ENCODE measurements around the gene ILDR2. TPM values are rescaled to one million over a fixed set of nuclear protein-coding genes. Genes with fewer than 3 reads are reported as not detected.

Gene ILDR2, protein sequence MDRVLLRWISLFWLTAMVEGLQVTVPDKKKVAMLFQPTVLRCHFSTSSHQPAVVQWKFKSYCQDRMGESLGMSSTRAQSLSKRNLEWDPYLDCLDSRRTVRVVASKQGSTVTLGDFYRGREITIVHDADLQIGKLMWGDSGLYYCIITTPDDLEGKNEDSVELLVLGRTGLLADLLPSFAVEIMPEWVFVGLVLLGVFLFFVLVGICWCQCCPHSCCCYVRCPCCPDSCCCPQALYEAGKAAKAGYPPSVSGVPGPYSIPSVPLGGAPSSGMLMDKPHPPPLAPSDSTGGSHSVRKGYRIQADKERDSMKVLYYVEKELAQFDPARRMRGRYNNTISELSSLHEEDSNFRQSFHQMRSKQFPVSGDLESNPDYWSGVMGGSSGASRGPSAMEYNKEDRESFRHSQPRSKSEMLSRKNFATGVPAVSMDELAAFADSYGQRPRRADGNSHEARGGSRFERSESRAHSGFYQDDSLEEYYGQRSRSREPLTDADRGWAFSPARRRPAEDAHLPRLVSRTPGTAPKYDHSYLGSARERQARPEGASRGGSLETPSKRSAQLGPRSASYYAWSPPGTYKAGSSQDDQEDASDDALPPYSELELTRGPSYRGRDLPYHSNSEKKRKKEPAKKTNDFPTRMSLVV
- polyA plus RNA-seq (2013, experiment 1 of 2; ENCODE audit: insufficient read length) = 0.04 TPM
- 0.01 TPM for polyA plus RNA-seq (2013, experiment 2 of 2; ENCODE audit: insufficient read length)

DNA sequence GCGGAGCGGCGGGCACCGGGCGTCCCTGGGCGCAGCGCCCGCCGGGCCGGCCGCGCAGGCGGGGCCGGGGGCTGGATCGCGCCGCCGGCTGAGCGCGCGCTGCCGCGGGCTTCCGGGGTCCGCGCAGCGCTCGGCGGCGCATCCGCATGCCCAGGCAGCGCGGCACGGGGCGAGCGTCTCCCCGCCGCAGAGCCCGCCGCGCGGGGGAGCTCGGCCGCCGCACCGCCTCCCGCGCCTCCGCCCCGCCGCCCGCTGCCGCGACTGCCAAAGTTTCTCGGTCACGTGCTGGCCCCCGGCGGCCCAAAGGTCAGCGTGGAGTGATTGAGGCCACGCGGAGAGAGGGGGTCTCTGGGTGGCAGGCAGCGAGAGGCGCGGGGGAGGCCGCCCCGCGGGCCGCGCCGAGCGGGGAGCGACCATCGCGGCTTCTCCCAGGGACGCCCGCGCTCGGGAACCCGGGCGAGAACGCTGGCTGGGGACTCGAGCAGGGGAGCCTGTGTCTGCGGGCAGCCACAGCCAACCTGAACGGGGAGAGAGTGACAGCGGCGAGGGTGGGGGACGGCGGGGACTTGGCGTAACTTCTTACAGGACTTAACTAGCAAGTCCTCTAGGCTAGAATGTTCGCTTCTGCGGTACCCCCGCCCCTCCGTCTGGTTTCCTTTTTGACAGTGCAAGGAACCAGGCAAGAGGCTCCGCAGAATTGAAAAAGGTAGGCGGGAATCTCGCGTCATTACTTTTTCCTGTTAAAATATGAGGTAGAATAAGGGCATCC, at the start of gene ILDR2:
Gene ILDR2 (minus strand): TSS at position 180 of the 769 bp plus-strand sequence. CDS start 272 bp downstream, outside the sequence.
- peak; percentile 12 for DNase-seq

DNA sequence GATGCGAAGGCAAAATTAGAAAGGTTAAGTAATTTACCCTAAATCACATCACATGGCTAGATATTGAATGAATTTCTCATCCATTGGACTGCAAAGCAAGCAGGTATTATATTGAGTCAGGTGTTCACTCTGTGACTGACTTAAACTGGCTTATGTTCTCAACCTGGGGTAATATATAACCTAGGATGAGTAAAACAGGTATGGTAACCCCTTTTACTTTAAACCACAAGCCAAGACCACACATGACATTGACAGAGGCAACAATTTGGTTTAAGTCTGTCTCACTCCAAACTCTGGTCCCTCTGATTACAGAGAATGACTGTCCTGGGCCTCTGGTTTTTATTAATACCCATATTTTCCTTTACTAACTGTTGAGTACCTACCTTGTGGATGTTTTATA, 47.0 kb upstream of the ILDR2 start:
- DNase-seq = no peak

DNA sequence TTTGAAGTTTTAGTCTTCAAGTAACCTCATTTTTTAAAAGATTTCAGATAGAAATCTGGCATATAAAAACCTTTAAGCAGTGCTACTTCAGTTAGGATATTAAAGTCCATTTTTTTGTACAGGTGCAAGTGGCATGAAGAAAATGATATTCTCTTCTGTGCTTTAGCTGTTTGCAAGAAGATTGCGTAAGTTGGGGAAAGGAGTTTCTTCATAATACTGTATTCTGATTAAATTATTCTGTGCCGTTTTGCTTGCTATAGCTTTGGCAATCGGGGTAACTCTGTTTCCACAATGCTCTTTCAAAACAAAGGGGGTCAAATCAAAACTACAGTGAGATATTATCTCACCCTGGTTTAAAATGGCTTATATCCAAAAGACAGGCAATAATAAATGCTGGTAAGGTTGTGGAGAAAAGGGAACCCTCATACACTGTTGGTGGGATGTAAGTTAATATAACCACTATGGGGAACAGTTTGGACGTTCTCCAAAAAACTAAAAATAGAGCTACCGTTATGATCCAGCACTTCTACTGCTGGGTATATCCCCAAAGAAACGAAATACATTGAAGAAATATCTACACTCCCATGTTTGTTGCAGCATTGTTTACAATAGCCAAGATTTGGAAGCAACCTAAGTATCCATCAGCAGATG, 40.9 kb upstream of the ILDR2 start:
- no peak for DNase-seq

DNA sequence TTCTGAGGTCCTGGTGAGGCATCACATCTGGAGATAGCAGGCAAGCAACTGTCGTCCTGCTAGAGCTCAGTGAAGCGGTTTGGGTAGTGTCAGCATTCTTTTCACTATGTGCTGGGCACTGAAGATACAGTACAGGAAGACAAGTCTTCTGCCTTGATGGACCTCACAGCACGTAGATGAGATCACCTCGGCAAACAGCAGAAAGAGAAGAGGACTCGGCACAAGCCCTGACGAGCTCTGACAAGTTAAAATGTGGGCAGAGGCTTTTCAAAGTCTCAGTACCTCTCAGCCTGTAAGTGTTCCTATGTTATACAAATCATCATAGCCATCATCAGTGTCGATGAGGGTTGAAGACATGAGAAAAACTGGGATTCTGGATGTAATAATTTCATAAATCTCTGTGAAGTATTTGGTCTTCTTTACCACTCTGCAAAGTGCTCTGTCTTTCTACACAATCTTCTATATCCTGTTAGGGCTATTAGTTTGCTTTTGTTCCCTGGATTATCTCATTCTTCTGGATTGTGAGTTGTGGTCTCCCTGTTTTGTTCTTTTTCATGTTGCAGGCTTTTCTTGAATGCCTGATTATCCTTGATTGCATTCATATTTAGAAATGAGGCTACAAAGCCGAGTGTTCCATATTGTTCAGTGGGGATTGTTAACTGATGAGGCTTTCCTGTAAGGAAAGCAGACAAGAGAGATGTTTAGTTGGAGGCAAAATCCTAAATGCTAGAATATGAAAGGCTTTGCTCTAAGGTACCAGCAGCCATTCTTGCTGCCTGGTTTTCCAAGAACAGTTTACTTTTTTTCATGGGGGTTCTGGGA, 38.0 kb upstream of the ILDR2 start:
- DNase-seq = no peak

DNA sequence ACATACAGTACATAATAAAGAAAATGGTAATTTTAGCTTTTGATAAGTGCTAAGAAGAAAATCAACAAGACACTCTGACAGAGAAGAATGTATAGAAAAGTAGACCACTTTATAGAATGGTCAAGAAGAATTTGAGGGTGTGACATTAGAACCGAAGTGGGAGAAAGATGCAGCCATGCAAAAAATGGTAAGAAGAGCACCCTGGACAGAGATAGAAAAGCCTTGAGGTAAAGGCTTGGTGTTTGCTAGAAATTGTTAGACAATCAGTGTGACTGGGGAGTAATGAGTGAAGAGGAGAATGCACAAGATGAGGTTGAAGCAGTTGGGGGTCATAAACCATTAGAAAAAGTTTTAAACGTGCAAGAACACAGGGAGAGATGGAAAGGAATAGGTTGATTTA, 37.2 kb upstream of the ILDR2 start:
- no peak for DNase-seq

DNA sequence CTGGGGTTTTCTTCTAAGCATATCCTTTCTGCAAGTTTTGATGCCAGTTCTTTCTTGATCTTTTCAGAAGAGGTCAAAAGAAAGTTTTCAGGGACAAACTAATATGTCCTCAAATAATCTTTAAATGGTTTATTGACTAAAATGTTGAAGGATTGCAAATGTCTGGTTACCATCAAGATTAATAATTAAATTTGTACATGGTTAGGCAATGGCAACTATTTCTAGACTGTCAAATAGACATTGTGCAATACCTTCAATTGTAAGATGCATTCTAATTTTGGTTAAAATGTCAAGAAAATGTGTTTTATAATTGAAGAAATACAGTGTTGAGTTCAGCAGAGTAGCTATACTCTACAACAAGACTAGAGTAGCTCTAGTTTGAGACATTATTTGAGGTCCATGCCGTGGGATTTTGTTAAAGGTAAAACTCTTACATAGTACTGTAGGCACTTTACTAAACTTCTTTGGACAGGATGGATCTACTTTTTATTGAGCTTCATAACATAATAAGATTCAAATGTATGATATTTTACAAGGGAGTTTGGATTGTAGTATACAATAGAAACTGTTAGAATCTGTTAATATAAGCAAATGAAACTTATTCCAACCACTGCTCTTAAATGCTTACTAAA, 36.3 kb upstream of the ILDR2 start:
- DNase-seq = no peak

DNA sequence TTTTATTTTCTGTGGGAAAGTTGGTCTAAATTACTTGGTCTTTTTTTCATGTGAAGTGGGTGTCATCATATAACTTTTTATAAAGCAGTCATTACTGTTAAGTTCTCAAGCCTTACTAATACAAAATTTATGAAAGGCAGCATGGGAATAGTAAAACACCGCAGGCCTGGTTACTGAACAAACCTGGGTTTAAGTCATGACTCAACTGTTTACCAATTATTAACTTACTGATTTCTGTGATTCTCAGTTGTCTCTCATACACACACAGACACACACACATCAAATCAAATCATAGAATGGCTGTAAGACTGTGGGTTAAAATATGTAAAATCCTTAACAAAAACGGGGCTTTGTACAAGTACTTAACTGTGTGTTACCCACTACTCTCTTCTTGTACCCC, 28.4 kb upstream of the ILDR2 start:
- DNase-seq = no peak

DNA sequence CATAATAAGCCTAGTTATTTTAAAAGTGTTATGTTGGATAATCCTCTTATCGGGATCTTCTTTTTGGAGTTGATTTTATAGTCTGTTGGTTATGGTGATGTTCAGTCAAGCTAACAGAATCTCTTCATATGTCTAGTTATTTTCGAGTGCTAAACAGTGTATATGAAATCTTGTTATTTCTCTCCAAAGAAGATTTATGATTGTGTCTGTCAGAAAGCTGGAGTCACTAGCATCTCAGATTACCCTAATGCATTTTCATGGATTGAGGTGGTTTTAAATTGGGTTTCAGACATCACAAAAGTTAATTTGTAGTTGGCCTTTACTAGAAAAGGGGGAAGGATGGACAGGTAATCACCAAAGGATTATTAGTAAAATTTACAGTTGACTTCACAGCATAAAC, 27.0 kb upstream of the ILDR2 start:
- no peak for DNase-seq

DNA sequence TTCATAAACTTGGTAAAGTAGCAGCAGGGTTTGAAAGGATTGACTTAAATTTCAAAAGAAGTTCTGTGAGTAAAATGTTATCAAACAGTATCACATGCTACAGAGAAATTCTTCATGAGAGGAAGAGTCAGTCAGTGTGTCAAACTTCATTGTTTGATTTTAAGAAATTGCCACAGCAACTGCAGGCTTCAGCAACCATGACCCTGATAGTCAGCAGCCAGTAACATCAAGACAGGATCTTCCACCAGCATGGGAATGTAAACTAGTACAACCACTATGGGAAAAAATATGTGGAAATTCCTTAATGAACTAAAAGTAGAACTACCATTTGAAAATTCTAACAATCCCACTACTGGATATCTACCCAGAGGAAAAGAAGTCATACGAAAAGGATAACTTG, 25.2 kb upstream of the ILDR2 start:
- no peak for DNase-seq

DNA sequence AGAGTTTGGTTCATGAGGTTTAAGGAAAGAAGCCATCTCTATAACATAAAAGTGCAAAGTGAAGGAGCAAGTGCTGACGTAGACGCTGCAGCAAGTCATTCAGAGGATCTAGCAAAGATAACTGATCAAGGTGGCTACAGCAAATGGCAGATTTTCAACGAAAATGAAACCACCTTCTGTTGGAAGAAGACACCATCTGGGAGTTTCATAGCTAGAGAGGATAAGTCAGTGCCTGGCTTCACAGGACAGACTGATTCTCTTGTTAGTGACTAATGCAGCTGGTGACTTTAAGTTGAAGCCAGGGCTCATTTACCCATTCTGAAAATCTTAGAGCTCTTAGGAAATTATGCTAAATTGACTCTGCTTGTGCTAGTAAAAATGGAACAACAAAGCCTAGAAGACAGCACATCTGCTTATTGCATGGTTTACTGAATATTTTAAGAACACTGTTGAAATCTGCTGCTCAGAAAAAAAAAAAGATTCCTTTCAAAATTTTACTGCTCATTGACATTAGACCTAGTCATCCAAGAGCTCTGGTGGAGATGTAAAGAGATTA, 24.2 kb upstream of the ILDR2 start:
- DNase-seq = no peak

DNA sequence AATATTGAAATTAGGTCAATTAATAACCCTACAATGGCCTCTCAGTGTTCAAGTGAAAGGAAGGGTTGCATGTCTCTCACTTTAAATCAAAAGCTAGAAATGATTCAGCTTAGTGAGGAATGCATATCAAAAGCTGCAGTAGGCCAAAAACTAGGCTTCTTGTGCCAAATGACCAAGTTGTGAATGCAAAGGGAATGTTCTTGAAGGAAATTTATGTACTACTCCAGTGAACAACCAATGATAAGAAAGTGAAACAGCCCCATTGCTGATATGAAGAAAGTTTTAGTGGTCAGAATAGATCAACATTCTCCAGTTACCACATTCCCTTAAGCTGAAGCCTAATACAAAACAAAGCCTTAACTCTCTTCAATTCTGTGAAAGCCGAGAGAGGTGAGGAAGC, 23.7 kb upstream of the ILDR2 start:
- DNase-seq = no peak

DNA sequence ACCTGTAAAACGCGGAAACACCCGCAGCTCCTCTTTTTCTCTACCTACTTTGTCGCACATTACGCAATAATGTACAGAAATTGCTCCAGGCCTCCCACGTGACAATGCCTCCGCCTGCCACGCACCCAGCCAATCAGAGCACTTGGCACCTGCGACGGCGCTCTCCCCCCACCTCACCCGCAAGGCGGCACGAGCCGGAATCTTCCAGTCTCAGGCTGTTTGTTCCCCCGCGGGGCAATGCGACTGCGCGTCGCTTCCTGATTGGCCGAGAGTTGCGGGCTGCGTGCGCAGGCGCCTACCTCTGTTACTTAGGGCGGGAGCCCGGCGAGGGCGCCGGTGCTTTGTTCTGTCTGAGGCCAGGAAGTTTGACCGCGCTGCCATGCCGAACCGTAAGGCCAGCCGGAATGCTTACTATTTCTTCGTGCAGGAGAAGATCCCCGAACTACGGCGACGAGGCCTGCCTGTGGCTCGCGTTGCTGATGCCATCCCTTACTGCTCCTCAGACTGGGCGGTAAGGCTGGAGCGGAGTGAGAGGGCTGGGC, 13.7 kb upstream of the ILDR2 start, which contains the start of gene MAEL:
Gene MAEL (plus strand): TSS at position 307 of the 542 bp plus-strand sequence. CDS start 73 bp downstream, at position 380.
- no peak for DNase-seq

DNA sequence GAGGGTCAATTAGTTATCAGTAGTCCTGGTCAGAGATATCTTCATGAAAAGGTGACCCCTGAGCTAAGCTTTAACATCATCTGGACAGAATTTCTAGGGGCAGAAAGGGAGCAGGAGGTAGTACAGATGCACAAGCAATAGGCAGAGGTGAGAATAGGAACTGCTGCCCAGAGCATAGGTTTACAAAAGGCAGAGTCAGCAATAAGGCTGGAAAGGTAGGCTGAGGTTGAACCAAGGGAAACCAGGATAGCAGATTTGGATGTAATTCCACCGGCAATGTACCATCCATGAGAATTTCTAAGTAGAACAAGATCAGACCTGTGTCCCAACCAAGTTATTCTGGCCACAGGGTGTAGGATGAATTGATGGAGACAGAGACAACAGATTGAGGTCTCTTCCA, 6.2 kb upstream of the ILDR2 start:
- DNase-seq = no peak

DNA sequence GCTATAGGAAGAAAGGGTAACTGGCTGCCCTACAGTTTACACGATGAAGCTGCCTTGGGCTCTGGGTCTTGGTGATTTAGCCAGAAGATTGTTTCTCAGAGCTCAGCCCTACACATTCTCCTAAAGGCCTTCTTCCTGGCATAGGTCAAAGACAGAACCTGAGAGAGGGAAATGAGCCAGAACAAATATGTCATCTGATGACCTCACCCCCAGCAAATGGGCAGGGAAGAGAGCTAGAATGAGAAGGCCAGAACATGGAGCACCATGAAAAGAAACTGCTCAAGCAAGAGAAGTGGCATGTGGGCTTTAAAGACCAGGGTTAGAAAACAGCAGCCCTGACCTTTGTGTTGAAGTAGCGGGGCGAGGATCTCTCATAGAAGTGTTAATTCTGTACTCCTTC, 5.5 kb upstream of the ILDR2 start:
- no peak for DNase-seq

DNA sequence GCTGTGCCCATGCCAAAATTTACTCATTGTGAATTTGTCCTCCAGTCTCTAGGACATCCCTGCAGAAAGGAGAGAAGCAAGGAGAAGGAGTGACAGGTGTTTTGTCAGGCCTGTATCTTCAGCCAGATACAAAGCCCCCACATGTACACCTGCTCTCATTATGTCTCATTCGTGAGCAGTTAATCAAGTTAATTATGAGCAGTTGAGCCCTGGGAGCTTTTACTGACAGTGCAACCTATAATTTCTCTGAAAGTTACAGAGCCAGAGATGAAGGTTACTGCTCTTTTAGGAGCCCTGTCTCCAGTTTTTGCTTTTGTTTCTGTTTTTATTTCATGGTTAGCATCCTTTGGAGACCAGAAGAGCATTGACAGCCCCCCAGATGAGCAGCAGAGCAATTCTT, 5.0 kb upstream of the ILDR2 start:
- no peak for DNase-seq

DNA sequence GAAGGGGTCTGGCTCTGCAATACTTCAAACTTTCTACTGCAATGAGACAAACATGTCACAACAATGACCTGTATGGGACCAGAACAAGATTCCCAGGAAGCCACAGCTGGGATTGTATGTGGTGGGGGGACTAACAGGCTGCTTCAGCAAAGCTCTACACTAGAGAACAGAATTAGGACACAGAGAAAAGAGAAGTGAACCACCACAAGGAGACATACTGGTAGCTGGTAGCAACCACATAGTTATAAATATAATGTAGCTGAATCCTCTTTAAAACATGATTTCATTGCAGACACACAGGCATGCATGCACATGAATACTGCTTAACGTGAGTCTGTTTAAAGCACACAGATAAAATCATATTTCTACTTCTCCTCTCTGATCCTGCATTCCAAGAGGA, 3.5 kb upstream of the ILDR2 start:
- DNase-seq = no peak

DNA sequence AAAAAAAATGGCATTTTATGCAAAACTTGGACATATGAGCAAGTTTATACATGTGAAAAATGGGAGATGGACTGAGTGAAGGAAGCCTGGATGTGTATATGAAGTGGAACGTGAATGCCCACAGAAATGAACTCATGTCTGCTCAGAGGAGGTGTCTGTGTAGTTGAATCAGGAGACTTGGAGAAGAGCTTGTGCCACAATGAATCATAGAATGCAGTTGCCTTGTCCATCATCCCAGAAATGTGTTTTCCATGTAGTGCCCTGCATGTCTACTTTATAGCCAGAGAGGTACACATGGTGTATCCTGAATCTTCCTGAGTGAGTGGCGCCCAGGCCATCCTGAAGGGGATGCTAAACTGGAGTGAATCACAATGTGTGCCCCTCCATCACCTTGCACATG, 2.6 kb upstream of the ILDR2 start:
- no peak for DNase-seq

DNA sequence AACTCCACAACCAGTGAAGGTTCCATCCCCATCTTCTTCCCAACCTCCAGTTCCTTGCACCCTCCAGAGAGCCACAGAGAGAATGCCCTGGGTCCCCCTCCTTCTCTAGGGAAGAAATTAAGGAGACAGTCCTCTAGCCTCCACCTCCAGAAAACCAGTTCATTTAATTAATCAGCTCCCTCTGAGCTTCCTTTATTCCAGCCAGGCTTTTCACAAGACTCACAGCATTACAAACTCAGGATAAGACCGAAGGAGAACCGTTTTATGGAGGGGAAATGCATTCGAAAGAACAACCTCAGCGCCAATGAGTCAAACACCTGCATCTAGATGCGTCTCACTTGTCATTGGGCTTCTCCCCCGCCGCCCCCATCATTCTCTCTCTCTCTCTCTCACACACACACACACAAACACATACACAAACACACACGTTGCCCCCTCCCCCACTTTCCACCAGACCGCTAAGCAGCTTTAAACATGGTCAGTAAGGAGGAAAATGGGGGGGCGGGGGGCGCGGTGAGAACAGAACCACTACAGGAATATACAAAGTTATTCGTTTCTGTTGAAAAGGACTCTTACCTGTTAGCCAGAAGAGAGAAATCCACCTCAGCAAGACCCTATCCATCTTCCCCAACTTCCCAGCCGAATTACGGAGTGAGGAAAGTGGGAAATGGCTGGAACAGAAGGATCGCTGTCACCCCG, 544 bp downstream of the ILDR2 start:
- DNase-seq = no peak

DNA sequence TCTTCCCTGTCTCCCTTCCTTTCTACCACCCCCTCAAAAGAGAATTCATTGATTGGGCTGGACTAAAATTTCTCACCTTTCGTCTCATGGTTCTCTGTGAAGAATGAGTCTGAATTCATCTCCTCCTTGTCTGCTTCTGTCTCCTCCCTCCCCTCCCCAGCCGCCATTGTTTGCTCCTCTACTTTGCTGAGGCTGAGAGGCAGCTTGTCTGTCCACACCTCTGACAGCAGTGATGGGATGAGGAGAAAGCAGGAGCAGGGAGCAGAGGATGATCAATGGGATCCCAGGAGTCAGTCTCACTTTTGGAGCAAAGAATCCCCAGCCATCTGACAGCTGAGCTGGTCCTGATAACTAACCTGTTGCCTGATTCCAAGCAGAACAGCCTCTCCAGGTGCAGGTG, 2.5 kb downstream of the ILDR2 start:
- no peak for DNase-seq

DNA sequence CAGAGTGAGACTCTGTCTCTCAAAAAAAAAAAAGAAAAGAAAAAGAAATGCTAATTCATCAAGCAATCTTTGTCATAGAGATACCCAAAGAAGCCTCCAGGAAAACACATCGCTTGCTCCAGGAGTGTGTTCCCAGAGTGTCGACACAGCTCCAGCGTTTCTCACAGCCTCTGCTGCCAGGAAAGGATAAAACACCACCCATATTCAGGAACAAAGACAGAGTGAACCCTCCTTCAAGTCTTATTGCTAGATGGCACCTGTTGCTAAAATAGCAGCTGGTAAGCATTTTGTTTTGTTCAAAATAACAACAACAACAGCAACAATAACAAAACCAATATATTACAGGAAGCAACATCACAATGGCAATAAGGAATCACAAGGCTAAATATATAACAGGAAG, 3.1 kb downstream of the ILDR2 start:
- no peak for DNase-seq
